ENCODE results near the gene ST14.

DNA sequence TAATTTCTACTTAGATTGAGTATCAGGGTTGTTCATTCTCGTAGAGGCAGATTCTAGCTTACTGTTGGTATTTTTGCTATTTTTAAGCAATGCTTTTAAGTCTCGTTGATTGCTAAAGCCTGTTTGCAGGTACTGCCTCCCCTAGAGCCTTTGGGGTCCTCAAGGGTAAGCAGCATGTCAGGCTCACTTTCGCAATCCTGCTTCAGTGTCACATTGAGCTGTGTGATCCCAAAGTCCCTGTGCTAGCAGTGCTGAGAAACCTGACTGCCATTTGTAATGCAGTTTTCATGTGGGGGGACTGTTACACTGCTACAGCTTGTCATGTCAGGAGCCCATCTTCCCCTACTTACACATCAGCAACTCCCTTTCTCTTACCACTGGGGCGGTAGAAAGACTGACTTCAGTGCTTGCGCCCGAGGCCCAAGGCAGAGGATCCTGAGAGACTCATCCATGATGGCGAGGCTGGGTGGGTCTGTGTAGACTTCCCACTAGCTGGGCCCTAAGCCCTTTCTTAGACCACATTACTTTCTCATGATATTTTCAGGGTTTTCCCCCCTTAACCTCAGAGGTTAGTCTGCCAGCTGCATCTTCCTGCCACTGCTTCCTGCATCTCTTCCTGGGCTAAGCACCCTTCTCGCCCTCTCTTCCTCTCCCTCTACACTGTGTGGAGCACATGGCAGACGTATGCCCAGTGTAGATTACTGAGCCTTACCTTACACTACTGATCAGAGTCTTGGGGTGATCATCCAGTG is 40.8 kb upstream of the ST14 start:
- TF ChIP-seq, protein P1, sequence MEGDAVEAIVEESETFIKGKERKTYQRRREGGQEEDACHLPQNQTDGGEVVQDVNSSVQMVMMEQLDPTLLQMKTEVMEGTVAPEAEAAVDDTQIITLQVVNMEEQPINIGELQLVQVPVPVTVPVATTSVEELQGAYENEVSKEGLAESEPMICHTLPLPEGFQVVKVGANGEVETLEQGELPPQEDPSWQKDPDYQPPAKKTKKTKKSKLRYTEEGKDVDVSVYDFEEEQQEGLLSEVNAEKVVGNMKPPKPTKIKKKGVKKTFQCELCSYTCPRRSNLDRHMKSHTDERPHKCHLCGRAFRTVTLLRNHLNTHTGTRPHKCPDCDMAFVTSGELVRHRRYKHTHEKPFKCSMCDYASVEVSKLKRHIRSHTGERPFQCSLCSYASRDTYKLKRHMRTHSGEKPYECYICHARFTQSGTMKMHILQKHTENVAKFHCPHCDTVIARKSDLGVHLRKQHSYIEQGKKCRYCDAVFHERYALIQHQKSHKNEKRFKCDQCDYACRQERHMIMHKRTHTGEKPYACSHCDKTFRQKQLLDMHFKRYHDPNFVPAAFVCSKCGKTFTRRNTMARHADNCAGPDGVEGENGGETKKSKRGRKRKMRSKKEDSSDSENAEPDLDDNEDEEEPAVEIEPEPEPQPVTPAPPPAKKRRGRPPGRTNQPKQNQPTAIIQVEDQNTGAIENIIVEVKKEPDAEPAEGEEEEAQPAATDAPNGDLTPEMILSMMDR (IDR thresholded peaks at IDR 0.05; ENCODE audit: insufficient read depth, low read length), result no peak
- no peak for TF ChIP-seq GABPA (IDR thresholded peaks at IDR 0.05; ENCODE audit: low read depth)
